Gastrocnemius medialis (tissue), 4 donors: ENCODE data around the gene EIF3L. TPM values are rescaled to one million over a fixed set of nuclear protein-coding genes. Genes with fewer than 3 reads are reported as not detected.

Experiments
- ATAC-seq, 2 donors: fragments of 150-250 bp; one replicate each; pipeline ENCODE4 v1.9.1; 2016
- DNase-seq, 2 donors: peaks; one replicate each; pipeline ENCODE4 v3.0.0-alpha.2; 2019
- H3K27ac ChIP-seq, 4 donors: fragments of 200-600 bp; sonication (generic); 1 replicate in 1 of 4; 2 replicates in 3 of 4; pipeline ENCODE4 v1.5.1; 2016 to 2018; ENCODE audit warnings: mild to moderate bottlenecking in 2 of 4, moderate library complexity in 1 of 4
- H3K27me3 ChIP-seq, 3 donors: fragments of 200-600 bp; sonication (generic) in 2 of 3; 1 replicate in 1 of 3; 2 replicates in 2 of 3; pipeline versions ENCODE4 v1.5.1 to v1.6.0; 2016 to 2019; ENCODE audit warnings: mild to moderate bottlenecking in 1 of 3, moderate library complexity in 1 of 3
- H3K36me3 ChIP-seq, 2 donors: fragments of 200-600 bp; sonication (generic) in 1 of 2; one replicate each; pipeline ENCODE4 v1.5.1; 2017 to 2018
- H3K4me1 ChIP-seq, 2 donors: fragments of 200-600 bp; sonication (generic) in 1 of 2; one replicate each; pipeline ENCODE4 v1.5.1; 2016 to 2017; ENCODE audit warnings: mild to moderate bottlenecking in 2 of 2
- H3K4me3 ChIP-seq, 4 donors: fragments of 200-600 bp; sonication (generic) in 3 of 4; 1 replicate in 1 of 4; 2 replicates in 3 of 4; pipeline ENCODE4 v1.5.1; 2016 to 2019; ENCODE audit warnings: mild to moderate bottlenecking in 2 of 4
- H3K9me3 ChIP-seq, 3 donors: fragments of 200-600 bp; sonication (generic) in 2 of 3; 1 replicate in 1 of 3; 2 replicates in 2 of 3; pipeline ENCODE4 v1.5.1; 2016 to 2019
- POLR2A ChIP-seq, 2 donors: fragments of 450-650 bp; IDR thresholded peaks; one replicate each; pipeline ENCODE4 v1.6.1; 2017; ENCODE audit warnings: antibody characterized with exemption in 2 of 2, mild to moderate bottlenecking in 2 of 2, moderate library complexity in 2 of 2
- in situ Hi-C, 4 donors: fragments of 200-750 bp; cut with MboI; loops; one replicate each; pipeline versions ENCODE4 v1.15.0 to v1.8.0; 2017; ENCODE audit warnings: low sequenced_read_pairs in 4 of 4
- intact Hi-C: fragments of 100-400 bp; cut with DNase I; formaldehyde crosslinking; loops from one replicate; pipeline ENCODE4 v1.15.1; 2023; ENCODE audit warnings: low total_unique reads
- total RNA-seq, 4 donors: library from RNA; depleted of rRNA; stranded (reverse); fragments of >200 nt; gene quantifications; one replicate each; pipeline versions ENCODE4 v1.1.0 to v1.2.3, GENCODE V29; 2016
- TF ChIP-seq, protein P1 (sequence below), 5 experiments: fragments of 450-650 bp in 3 of 5; fragments of 200-600 bp in 2 of 5; sonication (generic) in 2 of 5; IDR thresholded peaks in 4 of 5; conservative IDR thresholded peaks in 1 of 5; 1 replicate in 4 of 5; 2 replicates in 1 of 5; pipeline ENCODE4 v1.5.1; 2016 to 2019; ENCODE audit warnings: antibody characterized with exemption in 5 of 5, mild to moderate bottlenecking in 3 of 5, moderate library complexity in 3 of 5

The EIF3L gene
- total RNA-seq, 4 donors from 2014 or later: 291 to 406 (median 343) TPM

DNA sequence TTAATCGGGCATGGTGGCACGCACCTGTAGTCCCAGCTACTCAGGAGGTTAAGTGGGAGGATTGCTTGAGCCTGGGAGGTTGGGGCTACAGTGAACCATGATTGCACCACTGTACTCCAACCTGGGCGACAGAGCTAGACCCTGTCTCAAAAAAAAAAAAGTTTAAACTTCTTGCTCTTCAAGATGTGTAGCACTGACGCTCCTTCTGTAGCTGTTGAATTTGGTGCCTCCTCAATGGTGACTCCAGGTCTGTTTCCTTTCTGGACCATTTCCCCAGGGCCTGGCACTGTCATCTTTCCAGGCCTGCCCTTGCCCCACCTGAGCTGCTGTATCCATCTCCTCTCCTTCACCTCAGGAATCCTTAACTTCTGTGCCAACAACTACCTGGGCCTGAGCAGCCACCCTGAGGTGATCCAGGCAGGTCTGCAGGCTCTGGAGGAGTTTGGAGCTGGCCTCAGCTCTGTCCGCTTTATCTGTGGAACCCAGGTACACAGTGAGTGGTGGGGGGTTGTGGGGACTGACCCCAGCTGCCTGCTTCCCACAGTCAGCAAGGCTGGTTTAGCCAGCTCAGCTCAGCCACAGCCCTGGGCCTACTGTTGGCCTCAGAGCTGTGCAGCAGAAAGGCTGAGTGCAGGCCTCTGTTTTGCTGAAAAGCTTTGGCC lies 39.4 kb upstream of the EIF3L start:
- Histone ChIP-seq H3K27me3 (no peaks in the 10 kb centered on the region), H3K36me3 (no peaks in the 10 kb centered on the region), H3K4me3 (no peak overlapping the region), H3K27ac (no peak overlapping the region), H3K4me1 (peaks cover 10 to 17% of the 10 kb centered on the region in 2 donors), H3K9me3 (no peaks in the 10 kb centered on the region)
- ATAC-seq (no peak), DNase-seq (no peak)
- intact Hi-C loops (loop anchor here (5.0 kb wide), 1 partner anchor 133 kb away; the partner anchor contains the start of gene LGALS1), in situ Hi-C loops (loop anchor here in 2 of 4 donors (10.0 to 25.0 kb wide), 2 partner anchors 145 to 152 kb away; partner anchors contain the start of genes C22orf23 (in 2 of the 2) and POLR2F (in 2 of the 2))
- TF ChIP-seq POLR2A (IDR thresholded peaks at IDR 0.05): no peak
- TF ChIP-seq, protein P1, sequence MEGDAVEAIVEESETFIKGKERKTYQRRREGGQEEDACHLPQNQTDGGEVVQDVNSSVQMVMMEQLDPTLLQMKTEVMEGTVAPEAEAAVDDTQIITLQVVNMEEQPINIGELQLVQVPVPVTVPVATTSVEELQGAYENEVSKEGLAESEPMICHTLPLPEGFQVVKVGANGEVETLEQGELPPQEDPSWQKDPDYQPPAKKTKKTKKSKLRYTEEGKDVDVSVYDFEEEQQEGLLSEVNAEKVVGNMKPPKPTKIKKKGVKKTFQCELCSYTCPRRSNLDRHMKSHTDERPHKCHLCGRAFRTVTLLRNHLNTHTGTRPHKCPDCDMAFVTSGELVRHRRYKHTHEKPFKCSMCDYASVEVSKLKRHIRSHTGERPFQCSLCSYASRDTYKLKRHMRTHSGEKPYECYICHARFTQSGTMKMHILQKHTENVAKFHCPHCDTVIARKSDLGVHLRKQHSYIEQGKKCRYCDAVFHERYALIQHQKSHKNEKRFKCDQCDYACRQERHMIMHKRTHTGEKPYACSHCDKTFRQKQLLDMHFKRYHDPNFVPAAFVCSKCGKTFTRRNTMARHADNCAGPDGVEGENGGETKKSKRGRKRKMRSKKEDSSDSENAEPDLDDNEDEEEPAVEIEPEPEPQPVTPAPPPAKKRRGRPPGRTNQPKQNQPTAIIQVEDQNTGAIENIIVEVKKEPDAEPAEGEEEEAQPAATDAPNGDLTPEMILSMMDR (IDR thresholded peaks at IDR 0.05 in 4 of 5, conservative IDR thresholded peaks at IDR 0.05 in 1 of 5): no peak

DNA sequence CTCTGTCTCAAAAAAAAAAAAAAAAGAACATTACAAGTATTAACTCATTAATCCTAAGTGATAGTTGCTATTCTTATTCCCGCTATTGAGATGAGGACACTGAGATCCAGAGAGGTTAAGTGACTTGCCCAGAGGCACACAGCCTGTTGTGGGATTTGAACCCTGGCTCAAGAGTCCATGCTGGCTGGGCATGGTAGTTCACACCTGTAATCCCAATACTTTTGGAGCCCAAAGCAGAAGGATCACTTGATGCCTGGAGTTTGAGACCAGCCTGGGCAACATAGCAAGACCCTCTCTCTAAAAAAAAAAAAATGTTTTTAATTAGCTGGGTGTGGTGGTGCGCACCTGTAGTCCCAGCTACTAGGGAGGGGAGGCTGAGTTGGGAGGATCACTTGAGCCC lies 37.4 kb upstream of the EIF3L start:
- peaks cover 7 to 10% of the 10 kb centered on the region in 2 donors for H3K4me1 ChIP-seq
- no peaks in the 10 kb centered on the region for H3K36me3 ChIP-seq
- no peaks in the 10 kb centered on the region for H3K27me3 ChIP-seq
- intact Hi-C loops (no loop called here), in situ Hi-C loops (loop anchor here in 2 of 4 donors (10.0 to 25.0 kb wide), 2 partner anchors 143 to 150 kb away; partner anchors contain the start of genes C22orf23 (in 2 of the 2) and POLR2F (in 2 of the 2))
- H3K4me3 ChIP-seq: no peak overlapping the region
- ATAC-seq (no peak), DNase-seq (no peak)
- no peaks in the 10 kb centered on the region for H3K9me3 ChIP-seq
- no peak overlapping the region for H3K27ac ChIP-seq
- no peak for TF ChIP-seq POLR2A (IDR thresholded peaks at IDR 0.05)
- TF ChIP-seq, protein P1 (IDR thresholded peaks at IDR 0.05 in 4 of 5, conservative IDR thresholded peaks at IDR 0.05 in 1 of 5): no peak

DNA sequence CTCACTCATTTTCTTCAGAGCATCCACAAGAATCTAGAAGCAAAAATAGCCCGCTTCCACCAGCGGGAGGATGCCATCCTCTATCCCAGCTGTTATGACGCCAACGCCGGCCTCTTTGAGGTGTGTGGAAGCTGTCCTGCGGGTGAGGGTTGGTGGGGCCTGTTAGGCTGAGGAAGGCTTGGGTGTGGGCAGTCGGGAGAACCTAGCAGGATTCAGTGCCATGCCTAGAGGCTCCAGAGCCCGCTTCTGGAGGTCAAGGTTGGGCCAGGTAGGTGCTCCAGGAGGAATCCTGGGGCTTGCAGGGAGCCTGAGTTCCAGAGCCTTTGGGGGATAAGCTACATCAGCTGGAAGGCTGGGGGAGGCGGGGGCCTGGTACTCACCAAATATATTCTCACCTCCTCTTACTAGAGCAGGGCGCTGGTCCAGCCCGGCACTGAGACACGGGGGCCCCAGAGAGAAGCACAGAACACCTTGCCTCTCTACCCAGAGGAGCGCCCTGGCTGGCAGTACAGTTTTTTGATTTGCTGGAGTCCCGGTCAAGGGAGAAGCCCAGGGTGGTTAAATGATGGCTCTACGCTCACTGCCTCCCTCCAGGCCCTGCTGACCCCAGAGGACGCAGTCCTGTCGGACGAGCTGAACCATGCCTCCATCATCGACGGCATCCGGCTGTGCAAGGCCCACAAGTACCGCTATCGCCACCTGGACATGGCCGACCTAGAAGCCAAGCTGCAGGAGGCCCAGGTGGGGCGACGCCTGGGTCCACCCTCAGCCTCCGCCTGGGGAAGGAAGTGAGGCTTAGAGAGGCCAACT lies 36.1 kb upstream of the EIF3L start:
- in situ Hi-C loops (loop anchor here in 2 of 4 donors (10.0 to 25.0 kb wide), 2 partner anchors 142 to 149 kb away; partner anchors contain the start of genes C22orf23 (in 2 of the 2) and POLR2F (in 2 of the 2)), intact Hi-C loops (no loop called here)
- Histone ChIP-seq H3K4me3 (no peak overlapping the region), H3K4me1 (peaks cover 12 to 13% of the 10 kb centered on the region in 2 donors), H3K36me3 (no peaks in the 10 kb centered on the region), H3K9me3 (no peaks in the 10 kb centered on the region), H3K27me3 (no peaks in the 10 kb centered on the region), H3K27ac (no peak overlapping the region)
- DNase-seq (no peak), ATAC-seq (no peak)
- no peak for TF ChIP-seq POLR2A (IDR thresholded peaks at IDR 0.05)
- TF ChIP-seq, protein P1 (IDR thresholded peaks at IDR 0.05 in 4 of 5, conservative IDR thresholded peaks at IDR 0.05 in 1 of 5): no peak

DNA sequence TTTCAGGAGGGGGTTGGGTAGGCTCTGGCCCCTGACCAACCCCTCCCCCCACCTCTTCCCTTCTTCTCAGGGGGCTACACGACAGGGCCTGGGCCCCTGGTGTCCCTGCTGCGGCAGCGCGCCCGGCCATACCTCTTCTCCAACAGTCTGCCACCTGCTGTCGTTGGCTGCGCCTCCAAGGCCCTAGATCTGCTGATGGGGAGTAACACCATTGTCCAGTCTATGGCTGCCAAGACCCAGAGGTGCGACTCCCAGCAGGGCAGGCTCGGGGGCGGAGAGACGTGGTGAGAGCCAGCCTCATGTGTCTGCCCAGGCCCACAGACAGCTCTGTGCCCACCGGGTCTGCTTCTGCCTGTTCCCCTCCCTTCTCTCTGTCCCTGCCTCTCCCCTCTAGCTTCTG lies 33.6 kb upstream of the EIF3L start:
- Histone ChIP-seq H3K27me3 (no peaks in the 10 kb centered on the region), H3K4me1 (peaks cover 13 to 14% of the 10 kb centered on the region in 2 donors), H3K4me3 (no peak overlapping the region), H3K9me3 (no peaks in the 10 kb centered on the region), H3K27ac (no peak overlapping the region), H3K36me3 (no peaks in the 10 kb centered on the region)
- DNase-seq (no peak), ATAC-seq (no peak)
- no peak for TF ChIP-seq POLR2A (IDR thresholded peaks at IDR 0.05)
- TF ChIP-seq, protein P1 (IDR thresholded peaks at IDR 0.05 in 4 of 5, conservative IDR thresholded peaks at IDR 0.05 in 1 of 5): no peak
- in situ Hi-C loops: loop anchor here (5.0 to 25.0 kb wide), 4 partner anchors 47 to 147 kb away; partner anchors contain the start of genes C22orf23 (in 2 of the 4) and POLR2F (in 2 of the 4)
- intact Hi-C loops: no loop called here
